GM21619 (cell line): ENCODE measurements around the gene ANK3.

Source experiments
- ATAC-seq: cut with Tn5 transposase; IDR thresholded peaks from one replicate; pipeline ENCODE4 v1.9.1; 2021; ENCODE audit not compliant: unreplicated experiment

Gene ANK3

DNA sequence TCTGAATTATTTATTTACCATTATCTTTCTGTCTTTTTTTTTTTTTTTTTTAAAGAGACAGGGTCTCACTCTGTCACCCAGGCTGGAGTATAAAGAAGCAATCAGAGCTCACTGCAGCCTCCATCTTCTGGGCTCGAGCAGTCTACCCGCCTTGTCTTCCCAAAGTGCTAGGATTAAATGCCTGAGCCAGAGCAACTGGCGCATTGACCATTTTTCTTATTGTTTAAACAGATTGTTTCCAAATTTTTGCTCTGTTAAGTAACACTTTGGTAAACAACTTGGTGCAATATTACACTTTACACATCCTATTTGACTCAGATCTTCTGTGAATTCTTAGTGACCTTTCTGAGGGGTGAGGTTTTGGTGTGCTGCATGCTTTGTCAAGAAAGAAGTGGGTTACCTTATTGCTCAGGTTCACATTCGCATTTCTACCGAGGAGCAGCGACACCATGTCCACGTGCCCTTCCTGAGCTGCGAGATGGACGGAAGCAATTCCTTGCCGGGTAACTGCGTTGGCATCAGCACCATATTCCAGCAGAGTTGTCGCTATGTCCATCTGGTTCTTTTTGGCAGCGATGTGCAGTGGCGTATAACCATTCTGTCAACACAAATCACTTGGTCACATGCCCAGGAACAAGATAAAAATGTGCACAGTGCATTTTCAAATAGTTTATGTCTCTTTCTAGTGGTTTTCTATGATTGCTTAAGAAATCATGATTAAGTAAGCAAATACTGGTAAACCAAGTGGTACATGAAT is 203.2 kb downstream of the ANK3 start:
- ATAC-seq = no peak

DNA sequence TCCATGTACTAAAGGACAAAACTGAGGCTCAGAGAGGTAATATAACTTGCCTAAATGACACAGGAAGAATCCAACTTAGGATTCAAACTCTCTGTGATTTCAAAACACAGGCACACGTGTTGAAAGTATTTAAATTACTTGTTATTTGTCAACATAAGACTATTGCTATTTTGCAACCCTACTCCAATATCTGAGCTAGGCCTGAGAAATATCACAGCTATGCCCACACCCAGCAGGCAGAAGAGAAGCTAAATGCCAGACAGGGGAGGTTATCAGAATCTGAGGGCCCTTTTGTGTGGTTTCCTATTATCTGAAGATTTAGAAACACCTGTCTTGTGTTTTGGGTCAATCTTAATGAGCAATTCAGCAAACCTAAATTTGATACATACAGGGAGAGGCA is 204.3 kb downstream of the ANK3 start:
- ATAC-seq = no peak

DNA sequence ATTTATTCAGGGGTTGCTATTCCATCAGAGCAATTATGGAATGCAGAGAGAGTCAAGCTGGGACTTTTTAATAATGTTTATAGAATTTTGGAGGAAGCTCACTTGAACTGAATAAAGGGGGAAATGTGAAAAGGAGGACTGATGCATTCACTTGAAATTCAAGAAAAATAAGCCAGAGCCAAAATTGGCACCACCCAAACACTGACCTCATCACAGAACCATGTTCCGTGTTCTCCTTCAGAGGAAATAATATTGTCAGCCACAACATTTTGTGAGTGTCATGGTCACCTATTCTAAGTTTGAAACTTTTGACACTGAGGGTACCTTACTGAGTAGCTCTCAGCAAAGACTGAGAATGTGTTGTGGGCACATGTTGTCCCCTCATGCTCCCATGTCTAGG is 207.0 kb downstream of the ANK3 start:
- no peak for ATAC-seq

DNA sequence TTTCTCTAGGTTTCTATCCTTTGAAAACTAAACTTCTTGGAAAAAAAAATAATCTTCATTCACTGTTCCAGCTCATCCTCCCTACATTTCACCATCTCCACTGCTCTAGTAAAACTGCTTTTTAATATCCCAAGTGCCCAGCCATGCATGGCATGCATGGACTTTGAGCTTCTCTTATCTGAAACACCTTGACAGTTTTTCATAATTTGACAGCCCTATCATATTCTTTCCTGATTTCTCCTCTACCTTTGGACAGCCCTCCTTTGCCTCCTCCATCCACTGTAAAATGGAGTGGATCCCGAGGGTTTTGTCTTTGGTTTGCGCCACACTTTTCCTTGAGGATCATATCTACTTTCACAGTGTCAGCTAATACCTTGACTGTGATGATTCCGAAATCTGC is 212.8 kb downstream of the ANK3 start:
- ATAC-seq = no peak

DNA sequence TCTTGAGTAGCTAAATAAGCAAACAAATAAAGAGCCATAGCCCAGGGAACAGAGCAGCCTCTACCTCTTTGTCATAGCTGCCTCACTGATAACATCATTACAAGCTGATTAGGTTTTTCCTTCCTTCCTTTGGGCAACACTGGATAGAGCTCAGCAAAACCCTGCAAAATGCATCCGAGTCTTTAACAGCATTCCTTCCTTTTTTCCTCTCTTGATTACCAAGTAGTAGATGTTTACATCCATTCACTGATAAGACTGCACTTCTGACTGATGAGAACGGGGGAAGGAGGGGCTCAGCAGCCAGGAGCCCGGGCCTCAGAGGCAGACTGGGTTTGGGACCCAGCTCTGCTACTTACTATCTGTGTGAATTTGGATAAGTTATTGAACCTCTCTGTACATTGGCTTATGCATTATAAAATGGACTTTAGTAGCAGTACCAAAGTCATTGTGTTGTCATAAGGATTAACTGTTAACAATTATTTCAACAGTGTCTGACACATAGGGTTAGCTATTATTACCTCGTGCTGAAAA is 214.2 kb downstream of the ANK3 start:
- no peak for ATAC-seq

- ATAC-seq = no peak
Measured at GRCh38 chr10:60172363-60172990, 217.2 kb downstream of the ANK3 start.

DNA sequence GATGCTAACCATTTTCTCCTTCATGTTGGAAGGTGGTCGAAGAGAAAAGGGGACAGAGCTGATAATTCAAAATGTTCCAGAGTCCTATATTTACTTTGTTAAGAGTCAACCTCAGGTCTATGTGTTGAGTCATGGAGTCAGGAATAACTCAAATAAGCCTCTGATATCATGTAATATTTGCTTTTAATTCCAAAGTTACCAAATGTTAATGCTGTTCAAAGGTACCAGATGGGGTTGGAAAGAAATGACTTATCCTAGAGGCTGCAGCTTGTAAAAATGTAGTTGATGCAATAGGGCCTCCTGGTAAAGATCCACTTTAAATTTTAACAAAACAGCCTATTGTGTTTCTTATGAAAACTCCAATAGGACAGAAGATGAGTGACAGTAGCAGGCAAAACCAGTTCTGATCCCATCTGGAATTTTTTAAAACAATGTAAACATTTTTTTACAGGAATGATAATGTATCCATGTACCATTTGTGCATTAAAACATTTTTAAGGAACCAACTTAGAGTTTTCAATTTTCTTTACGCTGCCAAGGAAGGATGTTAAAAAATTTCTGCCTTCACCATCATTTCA is 218.2 kb downstream of the ANK3 start:
- no peak for ATAC-seq

DNA sequence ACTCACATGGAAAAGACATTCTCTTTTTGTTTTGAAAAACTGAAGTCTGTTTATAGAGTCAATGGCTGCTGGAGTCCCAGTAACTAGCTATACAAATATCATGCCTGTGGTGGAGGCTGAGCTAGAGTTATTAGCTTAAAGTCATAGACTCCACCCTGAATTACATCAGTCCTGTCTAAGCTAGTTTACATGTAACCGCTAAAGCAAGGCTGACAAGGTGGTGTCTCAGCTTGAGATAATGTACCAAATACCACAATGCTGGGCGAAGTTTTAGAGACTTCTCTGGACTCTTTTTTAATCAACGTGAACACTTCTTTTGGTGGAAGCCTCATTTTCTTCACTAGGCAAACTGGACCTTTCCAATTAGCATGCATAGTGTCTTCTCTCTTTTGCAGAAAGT is 219.4 kb downstream of the ANK3 start:
- ATAC-seq = no peak

GRCh38 chr10:60169111-60169510 is 220.6 kb downstream of the ANK3 start:
- no peak for ATAC-seq

DNA sequence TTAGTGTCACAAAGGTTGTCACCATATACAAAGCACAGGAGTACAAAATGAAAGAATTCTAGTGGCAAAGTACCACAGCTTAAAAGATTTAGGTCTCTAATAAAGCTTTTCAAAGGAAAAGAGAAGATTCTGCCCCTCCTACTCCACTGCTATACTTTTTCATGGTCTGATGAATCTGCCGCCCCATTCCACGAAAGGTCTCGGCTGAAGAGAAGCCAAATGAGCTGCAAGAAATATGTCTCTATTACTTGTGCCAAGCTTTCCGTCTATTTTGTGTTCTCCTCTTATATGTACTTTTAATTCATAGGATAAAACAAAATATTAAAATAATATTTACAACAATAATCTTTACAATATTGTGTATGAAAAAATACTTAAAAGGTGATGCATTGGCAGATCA is 222.6 kb downstream of the ANK3 start:
- no peak for ATAC-seq

GRCh38 chr10:60163786-60164185 is 225.9 kb downstream of the ANK3 start:
- ATAC-seq = no peak

GRCh38 chr10:60162631-60163030 is 227.0 kb downstream of the ANK3 start:
- ATAC-seq = no peak

- no peak for ATAC-seq
Measured at GRCh38 chr10:60155943-60156683, 233.6 kb downstream of the ANK3 start.

GRCh38 chr10:60155099-60155877 is 234.4 kb downstream of the ANK3 start:
- no peak for ATAC-seq

DNA sequence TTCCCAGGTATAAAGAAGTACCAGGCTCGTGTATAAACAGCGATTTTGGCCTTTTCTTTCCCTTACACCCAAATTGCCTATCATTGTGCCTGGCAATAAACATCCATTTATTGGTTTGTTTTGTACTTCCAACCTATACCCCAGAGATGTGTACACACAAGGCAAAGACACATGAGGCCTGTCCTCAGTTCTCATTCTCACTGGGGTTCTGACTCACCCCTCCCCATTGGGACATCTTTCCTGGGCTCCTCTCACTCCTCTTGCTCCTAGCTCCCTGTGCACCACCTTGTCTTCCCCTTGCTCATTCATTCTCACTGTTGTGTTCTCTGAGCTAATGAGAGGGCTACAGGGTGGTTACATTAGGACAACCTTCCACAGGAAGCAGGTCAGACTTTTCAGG is 240.7 kb downstream of the ANK3 start:
- ATAC-seq = no peak

GRCh38 chr10:60148266-60148840 is 241.3 kb downstream of the ANK3 start:
- no peak for ATAC-seq

DNA sequence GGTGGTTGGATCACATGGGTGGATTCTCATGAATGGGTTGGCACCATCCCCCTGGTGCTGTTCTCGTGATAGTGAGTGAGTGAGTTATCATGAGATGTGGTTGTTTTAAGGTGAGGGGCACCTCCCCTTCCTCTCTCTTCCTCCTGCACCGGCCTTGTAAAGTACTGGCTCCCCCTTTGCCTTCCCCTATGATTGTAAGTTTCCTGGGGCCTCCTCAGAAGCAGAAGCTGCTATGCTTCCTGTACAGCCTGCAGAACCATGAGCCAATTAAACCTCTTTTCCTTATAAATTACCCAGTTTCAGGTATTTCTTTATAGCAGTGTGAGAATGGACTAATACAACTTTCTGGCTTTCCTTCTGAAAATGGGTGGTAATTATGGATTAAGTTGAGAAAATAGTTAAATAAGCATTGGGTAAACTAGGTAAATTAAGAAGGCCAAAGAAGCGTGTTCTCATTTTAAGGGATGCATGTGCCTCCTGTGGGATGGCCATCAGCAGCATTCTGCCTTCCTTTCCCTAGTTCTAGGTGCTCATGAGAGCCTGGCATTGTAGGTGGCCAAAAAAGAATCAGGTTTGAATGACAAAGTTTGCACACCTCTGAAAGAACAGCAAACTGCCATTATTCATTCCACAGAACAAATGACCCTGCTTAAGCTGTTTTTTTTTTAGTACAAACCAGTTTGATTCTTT is 242.0 kb downstream of the ANK3 start:
- no peak for ATAC-seq

GRCh38 chr10:60147025-60147424 is 242.7 kb downstream of the ANK3 start:
- no peak for ATAC-seq

DNA sequence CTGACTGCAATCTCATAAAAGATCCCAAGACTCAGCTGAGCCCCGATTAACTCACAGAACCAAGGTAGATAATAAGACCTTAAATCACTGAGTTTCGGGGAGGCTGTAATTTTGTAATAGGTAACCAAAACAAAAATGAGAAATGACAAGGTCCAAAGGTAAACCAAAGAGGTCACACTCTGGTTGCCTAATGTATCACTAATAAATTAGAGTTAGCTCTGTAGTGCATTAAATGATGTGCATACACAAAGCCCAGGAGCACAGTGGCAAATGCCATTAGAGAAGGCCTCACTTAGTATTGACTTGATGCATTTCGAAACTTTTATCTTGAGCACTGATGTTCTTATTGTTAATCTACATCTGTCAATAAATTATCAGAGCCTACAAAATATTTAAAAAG is 245.6 kb downstream of the ANK3 start:
- no peak for ATAC-seq

DNA sequence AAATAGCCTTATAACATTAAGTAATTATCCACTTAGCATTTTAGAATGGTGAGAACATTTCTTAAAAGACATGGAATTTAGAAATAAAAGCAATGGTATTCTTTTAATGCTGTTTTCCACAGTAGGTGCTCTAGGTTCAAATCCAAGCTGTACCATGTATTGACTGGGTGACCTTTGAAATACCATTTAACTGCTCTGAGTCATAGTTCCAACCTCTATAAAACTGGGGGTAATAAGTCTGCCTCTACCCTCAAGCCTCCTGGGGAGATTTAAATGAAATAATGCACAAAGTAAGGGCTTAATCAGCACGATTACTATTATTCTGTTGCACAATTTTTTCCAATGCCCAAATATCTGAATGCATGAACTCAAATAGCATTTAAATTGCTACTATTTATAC is 246.9 kb downstream of the ANK3 start:
- no peak for ATAC-seq
